Ovary (tissue), 9 donors: ENCODE measurements around the gene GBF1. TPM values are rescaled to one million over a fixed set of nuclear protein-coding genes. Genes with fewer than 3 reads are reported as not detected.

ENCODE experiments used
- DNase-seq, 5 donors: peaks; one replicate each; pipeline ENCODE4 v3.0.0-alpha.2; 2019 to 2020
- H3K27ac ChIP-seq, 2 donors: fragments of 200-600 bp; one replicate each; pipeline versions ENCODE4 v1.5.1 to v1.8.0; 2019 to 2022
- H3K27me3 ChIP-seq: fragments of 200-600 bp; one replicate; pipeline ENCODE4 v1.8.0; 2022
- H3K36me3 ChIP-seq: fragments of 200-600 bp; sonication (generic); one replicate; pipeline ENCODE4 v1.5.1; 2019
- H3K4me1 ChIP-seq: one replicate; pipeline ENCODE4 v1.8.1; 2013; ENCODE audit warnings: mild to moderate bottlenecking, moderate library complexity; ENCODE audit not compliant: insufficient read depth
- H3K4me3 ChIP-seq: fragments of 200-600 bp; sonication (generic); one replicate; pipeline ENCODE4 v1.5.1; 2017
- H3K9me3 ChIP-seq, 2 donors: fragments of 200-600 bp in 1 of 2; sonication (generic) in 1 of 2; one replicate each; pipeline versions ENCODE4 v1.5.1 to v1.8.1; 2013 to 2019; ENCODE audit warnings: mild to moderate bottlenecking in 1 of 2, moderate library complexity in 1 of 2
- EP300 ChIP-seq: sonication (generic); formaldehyde crosslinking; IDR thresholded peaks from one replicate; pipeline ENCODE4 v1.6.1; 2017; ENCODE audit warnings: antibody characterized with exemption
- POLR2A ChIP-seq: fragments of 450-650 bp; IDR thresholded peaks from one replicate; pipeline ENCODE4 v1.6.1; 2017; ENCODE audit warnings: antibody characterized with exemption, mild to moderate bottlenecking, moderate library complexity
- WGBS, 3 donors: extraction: QIAGEN DNeasy Blood & Tissue Kit in 1 of 3; methylation state at CpG; one replicate each; pipeline versions ENCODE4 v1.1.5 to v1.1.7; 2013 to 2017; 5-methylcytosine and 5-hydroxymethylcytosine counted together
- intact Hi-C, 4 donors: fragments of 100-400 bp; cut with DNase I; formaldehyde crosslinking; loops; one replicate each; pipeline versions ENCODE4 v1.11.0 to v1.15.1; 2022 to 2023
- polyA plus RNA-seq, 2 donors: library from polyadenylated mRNA; stranded (reverse); fragments of 200-250 nt in 1 of 2; fragments of 350-450 nt in 1 of 2; fragmentation: Illumina TruSeq in 1 of 2; extraction: RNeasy Lipid Tissue Mini Kit (QIAGEN cat#74804) in 1 of 2; gene quantifications; one replicate each; pipeline ENCODE4 v1.2.3, GENCODE V29; 2013 to 2014
- total RNA-seq, 7 donors: library from RNA; depleted of rRNA in 2 of 7; stranded (reverse); fragments of >200 nt in 2 of 7; fragmentation: NEBNext Ultra II Directional in 3 of 7; extraction: Animal tissue kit (Norgen Biotek cat#: 25700) in 3 of 7; gene quantifications; one replicate each; pipeline versions ENCODE4 v1.1.0 to v1.2.4, GENCODE V29; 2016 to 2023
- TF ChIP-seq, protein P1 (sequence below), 3 donors: fragments of 450-650 bp in 2 of 3; fragments of 200-600 bp in 1 of 3; IDR thresholded peaks; one replicate each; pipeline versions ENCODE4 v1.5.1 to v1.8.0; 2016 to 2022; ENCODE audit warnings: antibody characterized with exemption in 3 of 3, mild to moderate bottlenecking in 1 of 3
- donor health status: DM: no; HTN: no; CAD: no; lungs with moderate emphysema.
- donor health status: DM: no; HTN: no; CAD: no.
- donor health status: Bipolar disorder and iron deficiency.
- donor health status: DM: yes; HTN: yes; CAD: no.
- donor health status: DM: no; HTN: no; CAD: no.
- donor health status: DM: yes; HTN: yes; CAD: no.

The GBF1 gene
- total and polyA plus RNA-seq, 9 donors = 13.2 to 43.2 (median 34.4) TPM

DNA sequence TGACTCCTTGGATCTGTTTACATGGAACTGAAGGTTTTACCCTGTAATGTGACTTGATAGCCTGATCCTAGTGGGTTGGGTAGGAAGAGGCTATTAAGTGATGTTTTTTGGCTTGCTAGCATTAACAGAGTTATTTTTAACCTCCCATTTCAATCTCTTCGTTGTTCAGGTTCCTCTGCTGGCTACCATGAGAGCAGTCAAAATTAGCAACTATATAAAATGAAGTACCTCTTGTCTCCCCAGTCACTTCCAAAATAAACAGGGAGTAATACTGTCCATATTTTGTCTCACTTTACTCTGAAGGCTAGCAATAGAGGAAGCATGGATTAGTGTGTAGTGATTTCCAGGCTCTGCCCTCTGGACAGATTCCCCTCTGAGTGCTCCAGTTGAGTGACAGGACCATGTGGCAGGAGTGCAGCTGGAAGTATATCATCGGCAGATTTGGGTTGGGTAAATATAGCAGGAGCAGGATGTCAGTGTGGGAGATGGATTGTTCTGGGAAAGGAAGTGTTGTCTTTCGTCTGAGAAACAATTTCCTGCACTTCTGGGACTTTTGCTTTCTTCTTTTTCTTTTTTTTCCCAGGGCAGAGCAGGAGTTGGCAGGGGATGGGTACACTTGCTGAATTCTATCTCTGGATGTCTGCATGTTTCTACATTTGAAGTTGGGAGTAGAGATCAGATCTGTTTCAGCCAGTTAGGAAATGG lies 35.2 kb downstream of the GBF1 start:
- no peak overlapping the region for H3K4me3 ChIP-seq
- TF ChIP-seq POLR2A = no peak
- TF ChIP-seq, protein P1, sequence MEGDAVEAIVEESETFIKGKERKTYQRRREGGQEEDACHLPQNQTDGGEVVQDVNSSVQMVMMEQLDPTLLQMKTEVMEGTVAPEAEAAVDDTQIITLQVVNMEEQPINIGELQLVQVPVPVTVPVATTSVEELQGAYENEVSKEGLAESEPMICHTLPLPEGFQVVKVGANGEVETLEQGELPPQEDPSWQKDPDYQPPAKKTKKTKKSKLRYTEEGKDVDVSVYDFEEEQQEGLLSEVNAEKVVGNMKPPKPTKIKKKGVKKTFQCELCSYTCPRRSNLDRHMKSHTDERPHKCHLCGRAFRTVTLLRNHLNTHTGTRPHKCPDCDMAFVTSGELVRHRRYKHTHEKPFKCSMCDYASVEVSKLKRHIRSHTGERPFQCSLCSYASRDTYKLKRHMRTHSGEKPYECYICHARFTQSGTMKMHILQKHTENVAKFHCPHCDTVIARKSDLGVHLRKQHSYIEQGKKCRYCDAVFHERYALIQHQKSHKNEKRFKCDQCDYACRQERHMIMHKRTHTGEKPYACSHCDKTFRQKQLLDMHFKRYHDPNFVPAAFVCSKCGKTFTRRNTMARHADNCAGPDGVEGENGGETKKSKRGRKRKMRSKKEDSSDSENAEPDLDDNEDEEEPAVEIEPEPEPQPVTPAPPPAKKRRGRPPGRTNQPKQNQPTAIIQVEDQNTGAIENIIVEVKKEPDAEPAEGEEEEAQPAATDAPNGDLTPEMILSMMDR (IDR thresholded peaks at IDR 0.05) = no peak
- TF ChIP-seq EP300 = no peak
- H3K27ac ChIP-seq = no peak overlapping the region

DNA sequence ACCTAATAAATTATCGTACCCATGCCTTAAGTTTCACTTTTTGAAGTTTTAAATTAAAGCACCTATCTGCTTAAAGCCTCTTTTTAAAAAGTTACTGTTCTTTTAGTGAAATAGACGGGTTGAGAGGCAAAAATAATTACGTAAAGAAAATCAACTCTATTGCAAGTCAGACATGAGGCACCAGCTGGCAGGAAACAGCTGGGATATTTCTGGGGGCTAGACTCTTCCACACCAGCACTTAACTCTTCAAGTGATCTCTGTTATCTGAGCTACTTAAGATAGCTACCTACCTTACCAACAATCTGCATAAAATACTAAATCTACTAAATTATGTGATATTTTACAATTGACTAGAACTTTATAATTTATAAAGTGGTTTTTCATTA lies 35.8 kb downstream of the GBF1 start:
- Histone ChIP-seq H3K27me3 (no peaks in the 10 kb centered on the region), H3K4me3 (no peak overlapping the region), H3K9me3 (no peaks in the 10 kb centered on the region), H3K27ac (no peak overlapping the region), H3K36me3 (no peaks in the 10 kb centered on the region), H3K4me1 (peaks cover 2% of the 10 kb centered on the region)
- WGBS, 3 donors = 3 to 9% (median 7%) methylated on average over 3 of the region's 3 CpGs
- intact Hi-C loops = no loop called here
- DNase-seq = no peak
- TF ChIP-seq POLR2A (no peak), EP300 (no peak)
- TF ChIP-seq, protein P1 (IDR thresholded peaks at IDR 0.05) = no peak

More for the DNA sequence above, 35.2 kb downstream of the GBF1 start:
- 1 to 3% (median 2%) methylated on average over 3 of the region's 3 CpGs for WGBS, 3 donors
- no peak for DNase-seq
- peaks cover 2% of the 10 kb centered on the region for H3K4me1 ChIP-seq
- no peaks in the 10 kb centered on the region for H3K9me3 ChIP-seq
- intact Hi-C loops = no loop called here
- H3K27me3 ChIP-seq = no peaks in the 10 kb centered on the region
- no peaks in the 10 kb centered on the region for H3K36me3 ChIP-seq

DNA sequence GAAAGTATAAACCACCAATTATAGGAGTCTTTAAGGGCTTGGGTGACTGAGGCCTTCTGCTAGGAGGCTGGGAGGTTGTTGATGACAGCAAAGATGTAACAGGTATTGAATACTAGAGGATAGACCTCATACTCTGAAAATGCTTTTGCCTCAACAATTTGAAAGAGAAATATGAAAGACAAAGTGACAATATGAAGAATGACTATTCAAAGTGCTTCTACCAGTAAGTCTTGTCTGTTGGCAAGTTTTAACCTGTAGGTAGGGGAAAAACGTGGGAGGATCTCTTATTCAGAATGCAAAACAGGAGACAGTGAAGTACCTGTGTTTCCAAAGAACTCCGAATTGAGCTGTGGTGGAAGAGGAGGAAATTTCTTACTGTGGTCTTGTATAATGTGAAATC lies 38.2 kb downstream of the GBF1 start:
- no peaks in the 10 kb centered on the region for H3K36me3 ChIP-seq
- H3K4me3 ChIP-seq = no peak overlapping the region
- H3K9me3 ChIP-seq = no peaks in the 10 kb centered on the region
- peaks cover 2% of the 10 kb centered on the region for H3K4me1 ChIP-seq
- intact Hi-C loops = no loop called here
- TF ChIP-seq EP300 (no peak), POLR2A (no peak)
- TF ChIP-seq, protein P1 (IDR thresholded peaks at IDR 0.05) = no peak
- H3K27me3 ChIP-seq = no peaks in the 10 kb centered on the region
- DNase-seq = no peak
- 61 to 73% (median 65%) methylated on average over 2 of the region's 2 CpGs for WGBS, 3 donors
- no peak overlapping the region for H3K27ac ChIP-seq

DNA sequence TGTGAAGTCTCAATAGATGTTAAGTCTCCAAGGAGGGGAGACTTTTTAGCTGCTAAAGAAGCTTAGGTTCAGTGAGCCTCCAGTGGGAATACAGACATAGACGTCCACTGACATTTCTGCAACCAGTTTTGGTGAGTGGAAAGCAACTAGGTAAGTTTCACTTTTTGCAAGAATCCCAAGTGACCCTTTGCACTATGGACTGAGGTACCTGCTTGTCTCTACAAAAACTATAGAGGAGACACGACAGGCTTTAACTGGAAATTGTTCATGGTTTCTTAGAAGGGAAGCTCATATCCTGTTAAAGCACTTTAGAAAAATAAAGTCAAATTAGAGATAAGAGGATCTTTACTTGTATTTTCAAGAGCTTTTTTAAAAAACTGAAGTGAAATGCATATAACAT lies 38.6 kb downstream of the GBF1 start:
- intact Hi-C loops = no loop called here
- Histone ChIP-seq H3K27me3 (no peaks in the 10 kb centered on the region), H3K27ac (no peak overlapping the region), H3K9me3 (no peaks in the 10 kb centered on the region), H3K36me3 (no peaks in the 10 kb centered on the region), H3K4me1 (peaks cover 2% of the 10 kb centered on the region), H3K4me3 (no peak overlapping the region)
- TF ChIP-seq, protein P1 (IDR thresholded peaks at IDR 0.05) = no peak
- no peak for TF ChIP-seq EP300
- no peak for TF ChIP-seq POLR2A
- no peak for DNase-seq
- WGBS, 3 donors = 71 to 76% (median 71%) methylated on average over 2 of the region's 2 CpGs
